H4 (cell line): ENCODE measurements around the gene TXNDC16. TPM values are rescaled to one million over a fixed set of nuclear protein-coding genes. Genes with fewer than 3 reads are reported as not detected.
A peak's percentile ranks its signal among the peaks of the same experiment; 100 is the strongest.

Source experiments
- DNase-seq: peaks from one replicate; pipeline ENCODE4 v3.0.0-alpha.2; 2015; ENCODE audit warnings: low spot score
- total RNA-seq: library from RNA; depleted of rRNA; stranded (reverse); fragments of >200 nt; shearing (Covaris generic); gene quantifications from 2 replicates; pipeline ENCODE4 v1.2.3, GENCODE V29; 2014

Gene TXNDC16
- total RNA-seq, 1 experiment from 2014 or later = 3.9 TPM

GRCh38 chr14:52446355-52446754 is 106.0 kb downstream of the TXNDC16 start:
- no peak for DNase-seq

- DNase-seq = no peak
Measured at GRCh38 chr14:52443506-52443905, 108.8 kb downstream of the TXNDC16 start.

GRCh38 chr14:52442602-52443001 is 109.7 kb downstream of the TXNDC16 start:
- DNase-seq = no peak

- DNase-seq = no peak
Measured at GRCh38 chr14:52442166-52442565, 110.1 kb downstream of the TXNDC16 start.

GRCh38 chr14:52439476-52439875 is 112.8 kb downstream of the TXNDC16 start:
- no peak for DNase-seq

GRCh38 chr14:52434955-52435354 is 117.3 kb downstream of the TXNDC16 start:
- no peak for DNase-seq

GRCh38 chr14:52430474-52430873 is 121.8 kb downstream of the TXNDC16 start:
- no peak for DNase-seq

GRCh38 chr14:52429451-52429850 is 122.9 kb downstream of the TXNDC16 start:
- DNase-seq = no peak

- no peak for DNase-seq
Measured at GRCh38 chr14:52427460-52427859, 124.8 kb downstream of the TXNDC16 start.

GRCh38 chr14:52422650-52423356 is 129.5 kb downstream of the TXNDC16 start:
- no peak for DNase-seq

GRCh38 chr14:52417139-52417538 is 135.2 kb downstream of the TXNDC16 start:
- no peak for DNase-seq

GRCh38 chr14:52413729-52414408 is 138.4 kb downstream of the TXNDC16 start:
- no peak for DNase-seq

- DNase-seq = no peak
Measured at GRCh38 chr14:52412426-52412825, 139.9 kb downstream of the TXNDC16 start.

- DNase-seq = no peak
Measured at GRCh38 chr14:52405314-52405713, 147.0 kb downstream of the TXNDC16 start.

GRCh38 chr14:52402812-52403526 is 149.3 kb downstream of the TXNDC16 start:
- no peak for DNase-seq

GRCh38 chr14:52400846-52401245 is 151.5 kb downstream of the TXNDC16 start:
- DNase-seq = no peak

GRCh38 chr14:52399921-52400595 is 152.2 kb downstream of the TXNDC16 start:
- peak; percentile 46 for DNase-seq

GRCh38 chr14:52399104-52399503 is 153.2 kb downstream of the TXNDC16 start:
- DNase-seq = no peak

- DNase-seq = no peak
Measured at GRCh38 chr14:52397844-52398243, 154.5 kb downstream of the TXNDC16 start.

- no peak for DNase-seq
Measured at GRCh38 chr14:52395728-52396127, 156.6 kb downstream of the TXNDC16 start.

- DNase-seq = peak; percentile 18
Measured at GRCh38 chr14:52391881-52392615, 160.3 kb downstream of the TXNDC16 start.
